Ishikawa (cell line): ENCODE measurements around the gene NDUFB2.

Source experiments
- FOXM1 ChIP-seq: IDR thresholded peaks from 2 replicates; pipeline ENCODE4 v1.6.1; 2012; ENCODE audit warnings: low read depth, borderline replicate concordance
- USF1 ChIP-seq: IDR thresholded peaks from 2 replicates; pipeline ENCODE4 v1.6.1; 2012

- TF ChIP-seq USF1 (no peak), FOXM1 (no peak)
These were observed 20.2 kb upstream of the NDUFB2 start for GRCh38 chr7:140676306-140676705.
